Fibroblast of lung (primary cell): ENCODE results near the gene TRAF4. TPM values are rescaled to one million over a fixed set of nuclear protein-coding genes. Genes with fewer than 3 reads are reported as not detected.

ENCODE experiments used
- DNase-seq, 2 donors: peaks; one replicate each; pipeline versions ENCODE4 v3.0.0 to v3.0.0-alpha.2; 2010; ENCODE audit warnings: low read depth in 2 of 2
- H2AFZ ChIP-seq: 2 replicates; pipeline ENCODE4 v1.5.1; 2012; ENCODE audit warnings: low read length, control low read depth, inconsistent platforms
- H3K27ac ChIP-seq: 2 replicates; pipeline ENCODE4 v1.5.1; 2011; ENCODE audit warnings: low read length, control low read depth; ENCODE audit not compliant: insufficient read depth
- H3K27me3 ChIP-seq: 2 replicates; pipeline ENCODE4 v1.5.1; 2011; ENCODE audit warnings: mild to moderate bottlenecking, low read length; ENCODE audit not compliant: control insufficient read depth, insufficient read depth
- H3K36me3 ChIP-seq: 2 replicates; pipeline ENCODE4 v1.5.1; 2011; ENCODE audit warnings: low read length; ENCODE audit not compliant: control insufficient read depth, insufficient read depth
- H3K4me1 ChIP-seq: 2 replicates; pipeline ENCODE4 v1.5.1; 2011; ENCODE audit warnings: low read length; ENCODE audit not compliant: control insufficient read depth, insufficient read depth; ENCODE audit errors: extremely low read depth
- H3K4me2 ChIP-seq: 2 replicates; pipeline ENCODE4 v1.5.1; 2011; ENCODE audit warnings: low read length, control low read depth; ENCODE audit not compliant: insufficient read depth; ENCODE audit errors: extremely low read depth
- H3K4me3 ChIP-seq, 4 experiments: fragments of 200-600 bp in 1 of 4; sonication (generic) in 1 of 4; replicated peaks in 1 of 4; 2 replicates each; pipeline ENCODE4 v1.5.1; 2011 to 2016; ENCODE audit warnings: low read length in 4 of 4, low read depth in 3 of 4, mild to moderate bottlenecking in 3 of 4, control low read depth in 2 of 4, inconsistent platforms in 1 of 4, mixed read lengths in 1 of 4; ENCODE audit not compliant: insufficient read depth in 1 of 4; ENCODE audit errors: control extremely low read depth in 1 of 4
- H3K79me2 ChIP-seq: 2 replicates; pipeline ENCODE4 v1.5.1; 2012; ENCODE audit warnings: mild to moderate bottlenecking, low read length, inconsistent platforms; ENCODE audit not compliant: control insufficient read depth, insufficient read depth
- H3K9ac ChIP-seq: 2 replicates; pipeline ENCODE4 v1.5.1; 2011; ENCODE audit warnings: mild to moderate bottlenecking, low read length, control low read depth; ENCODE audit not compliant: insufficient read depth
- H3K9me3 ChIP-seq: 2 replicates; pipeline ENCODE4 v1.5.1; 2012; ENCODE audit warnings: low read depth, low read length; ENCODE audit not compliant: control insufficient read depth, insufficient read depth
- H4K20me1 ChIP-seq: 2 replicates; pipeline ENCODE4 v1.5.1; 2011; ENCODE audit warnings: low read length; ENCODE audit not compliant: control insufficient read depth, insufficient read depth; ENCODE audit errors: extremely low read depth
- CTCF ChIP-seq, 2 donors: IDR thresholded peaks in 1 of 2; conservative IDR thresholded peaks in 1 of 2; 1 replicate in 1 of 2; 2 replicates in 1 of 2; pipeline ENCODE4 v1.5.1; 2011 to 2012; ENCODE audit warnings: low read length in 2 of 2, control low read depth in 1 of 2, inconsistent platforms in 1 of 2, low read depth in 1 of 2, mild to moderate bottlenecking in 1 of 2
- EZH2 ChIP-seq: IDR thresholded peaks from 2 replicates; pipeline ENCODE4 v1.5.1; 2012; ENCODE audit warnings: low read length, control low read depth, mild to moderate bottlenecking; ENCODE audit errors: missing control alignments
- polyA plus RNA-seq, 2 donors: library from polyadenylated mRNA; depleted of rRNA in 1 of 2; stranded (reverse) in 1 of 2; unstranded in 1 of 2; fragments of >200 nt; gene quantifications; 2 replicates each; pipeline ENCODE4 v1.2.1, GENCODE V29; 2011 to 2012; ENCODE audit warnings: missing spikeins in 1 of 2
- total RNA-seq: library from RNA; depleted of rRNA; stranded (reverse); fragments of >200 nt; gene quantifications from 2 replicates; pipeline ENCODE4 v1.2.1, GENCODE V29; 2014

Gene TRAF4
- total and polyA plus RNA-seq, 2 donors (not counting 1 experiment from before 2014, with no cell fraction given): 17.5 to 28.7 TPM

GRCh38 chr17:28703552-28704218 is 40.1 kb upstream of the TRAF4 start:
- Histone ChIP-seq H3K79me2 (no peaks in the 10 kb centered on the region), H3K4me3 (no peak overlapping the region)
- no peak for TF ChIP-seq CTCF (conservative IDR thresholded peaks at IDR 0.05 in 1 of 2, IDR thresholded peaks at IDR 0.05 in 1 of 2; ENCODE audit: low read depth in 1 of 2, low read length in 2 of 2)
- no peak for TF ChIP-seq EZH2

GRCh38 chr17:28704219-28704858 is 39.5 kb upstream of the TRAF4 start:
- Histone ChIP-seq H3K4me2 (no peak overlapping the region), H3K9ac (no peak overlapping the region), H3K79me2 (no peaks in the 10 kb centered on the region), H3K4me3 (no peak overlapping the region), H3K27me3 (no peaks in the 10 kb centered on the region), H3K9me3 (no peaks in the 10 kb centered on the region), H3K27ac (no peak overlapping the region), H3K4me1 (no peaks in the 10 kb centered on the region), H4K20me1 (no peaks in the 10 kb centered on the region), H2AFZ (no peak overlapping the region), H3K36me3 (peaks cover 38% of the 10 kb centered on the region)
- no peak for TF ChIP-seq EZH2
- no peak for TF ChIP-seq CTCF (conservative IDR thresholded peaks at IDR 0.05 in 1 of 2, IDR thresholded peaks at IDR 0.05 in 1 of 2; ENCODE audit: low read depth in 1 of 2, low read length in 2 of 2)
- no peak for DNase-seq

More at GRCh38 chr17:28703552-28704218, 40.1 kb upstream of the TRAF4 start:
- Histone ChIP-seq H3K27ac (no peak overlapping the region), H3K36me3 (peaks cover 42% of the 10 kb centered on the region), H3K9me3 (no peaks in the 10 kb centered on the region), H3K4me2 (no peak overlapping the region), H3K9ac (no peak overlapping the region), H3K27me3 (no peaks in the 10 kb centered on the region), H2AFZ (no peak overlapping the region), H3K4me1 (no peaks in the 10 kb centered on the region), H4K20me1 (no peaks in the 10 kb centered on the region)
- DNase-seq: no peak

- peaks cover 31% of the 10 kb centered on the region for H3K36me3 ChIP-seq
- H3K9ac ChIP-seq: no peak overlapping the region
- H3K9me3 ChIP-seq: no peaks in the 10 kb centered on the region
- H3K4me2 ChIP-seq: no peak overlapping the region
- no peaks in the 10 kb centered on the region for H4K20me1 ChIP-seq
- H3K27me3 ChIP-seq: no peaks in the 10 kb centered on the region
- no peak overlapping the region for H3K27ac ChIP-seq
- TF ChIP-seq EZH2: no peak
- no peak for TF ChIP-seq CTCF (conservative IDR thresholded peaks at IDR 0.05 in 1 of 2, IDR thresholded peaks at IDR 0.05 in 1 of 2; ENCODE audit: low read depth in 1 of 2, low read length in 2 of 2)
- no peak overlapping the region for H2AFZ ChIP-seq
- no peak for DNase-seq
- H3K4me1 ChIP-seq: no peaks in the 10 kb centered on the region
- H3K79me2 ChIP-seq: no peaks in the 10 kb centered on the region
- H3K4me3 ChIP-seq: no peak overlapping the region
Measured at GRCh38 chr17:28705074-28705659, 38.6 kb upstream of the TRAF4 start.
